ENCODE measurements around the gene CRIP1. TPM values are rescaled to one million over a fixed set of nuclear protein-coding genes. Genes with fewer than 3 reads are reported as not detected.

CRIP1 gene
- total RNA-seq, 1 donor from 2014 or later = 0.99 TPM

DNA sequence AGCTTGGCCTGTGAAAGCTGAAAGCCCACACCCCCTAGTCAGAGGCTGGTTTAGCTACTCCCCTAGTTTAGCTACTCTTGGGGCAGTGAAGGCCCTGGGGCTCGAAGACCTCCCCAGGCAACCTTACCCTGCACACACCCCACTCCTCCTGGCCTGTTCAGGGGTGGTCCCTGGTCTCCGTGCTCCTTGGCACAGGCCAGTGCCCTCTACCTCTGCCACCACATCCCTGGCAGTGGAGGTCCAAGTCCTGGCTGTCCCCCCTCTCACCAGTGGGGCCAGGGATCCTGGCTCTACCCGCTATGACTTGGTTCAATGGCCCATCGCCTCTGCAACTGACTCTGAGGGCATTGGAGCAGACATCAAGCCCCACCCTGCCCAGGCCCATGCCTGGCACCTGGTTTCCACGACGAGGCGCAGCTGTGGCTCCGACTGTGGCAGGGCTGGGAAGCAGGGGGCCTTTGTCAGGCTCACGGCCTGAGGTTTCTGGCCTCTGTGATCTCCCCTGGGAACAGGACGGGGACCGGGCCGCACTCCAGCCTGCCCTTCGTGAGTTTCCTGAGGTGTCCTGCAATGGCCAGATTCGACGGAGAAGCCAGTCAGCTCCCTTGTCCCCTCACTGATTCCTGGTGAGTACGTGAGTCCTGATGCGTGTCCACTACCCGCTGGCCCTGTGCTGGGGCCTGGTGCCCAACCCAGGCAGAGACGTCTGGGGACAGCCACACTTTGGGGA, 45.4 kb downstream of the CRIP1 start:
- DNase-seq (ENCODE audit: low read depth) = no peak

DNA sequence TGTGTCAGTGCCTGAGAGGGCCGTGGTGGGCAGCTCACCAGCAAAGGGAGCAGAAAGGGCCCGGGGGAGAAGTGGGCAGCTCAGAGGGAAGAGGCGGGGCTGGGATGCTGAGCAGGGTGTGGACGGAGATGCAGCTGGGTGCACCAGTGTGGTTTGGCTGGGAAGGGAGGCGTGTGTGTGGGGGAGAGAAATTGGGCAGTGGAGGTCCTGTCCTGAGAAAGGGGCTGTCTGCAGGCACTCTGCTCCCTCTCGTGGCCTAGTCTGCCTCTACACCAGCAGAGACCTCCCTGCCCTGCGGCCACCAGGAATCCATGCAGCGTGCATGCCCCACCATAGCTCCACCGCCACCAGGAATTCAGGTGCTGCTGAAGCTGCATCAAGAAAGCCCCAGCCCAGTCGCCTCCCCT, 46.1 kb downstream of the CRIP1 start:
- peak; percentile 32 for DNase-seq (ENCODE audit: low read depth)

GRCh38 chr14:105533391-105533790, 46.7 kb downstream of the CRIP1 start:
- no peak for DNase-seq (ENCODE audit: low read depth)

DNA sequence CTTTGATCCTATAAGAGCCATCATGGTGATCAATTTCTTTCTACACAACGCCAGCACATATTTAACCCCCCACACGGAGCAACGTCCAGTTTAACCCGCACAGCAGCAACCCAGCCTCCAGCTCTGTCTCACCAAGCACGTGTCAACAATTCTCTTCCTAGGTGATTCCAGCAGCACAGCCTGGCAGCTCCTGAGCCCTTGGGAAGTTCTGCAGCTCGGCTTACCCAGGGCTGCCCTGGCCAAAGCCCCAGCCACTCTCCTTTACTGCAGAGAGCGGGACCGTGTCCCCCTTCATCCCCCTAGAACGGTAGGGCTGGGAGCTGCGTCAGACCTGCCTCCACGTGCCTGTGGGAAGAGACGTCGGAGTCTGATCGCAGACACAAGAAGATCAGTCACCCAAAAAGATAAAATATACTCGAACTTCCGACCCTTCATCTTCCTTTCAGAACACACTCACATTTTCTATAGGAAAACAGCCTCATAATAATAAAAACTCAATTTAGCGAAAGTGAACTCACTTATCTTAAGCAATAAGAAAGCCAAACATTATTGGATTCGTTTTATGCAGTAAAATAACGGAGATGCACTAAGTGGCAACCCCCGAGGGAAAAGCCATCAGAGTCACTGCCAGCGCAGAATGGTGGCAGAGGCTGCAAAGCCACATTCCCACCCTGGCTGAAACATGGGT, 47.3 kb downstream of the CRIP1 start:
- no peak for DNase-seq (ENCODE audit: low read depth)

GRCh38 chr14:105534586-105534985, 47.9 kb downstream of the CRIP1 start:
- DNase-seq (ENCODE audit: low read depth) = no peak

- DNase-seq (ENCODE audit: low read depth) = no peak
Observed at GRCh38 chr14:105536051-105536450, 49.4 kb downstream of the CRIP1 start.

- DNase-seq (ENCODE audit: low read depth) = no peak
Observed at GRCh38 chr14:105536691-105537579, 50.2 kb downstream of the CRIP1 start.

- peak; percentile 30 for DNase-seq (ENCODE audit: low read depth)
Observed at GRCh38 chr14:105537580-105538474, 51.1 kb downstream of the CRIP1 start.

Other genes with a start within 250 kb of the CRIP1 start
- gene BTBD6, start 238.4 kb upstream of the CRIP1 start, total RNA-seq = 117 and 167 TPM in 2 replicates
- 80.5 and 147 TPM in 2 replicates for gene BRF1, start 185.9 kb upstream of the CRIP1 start, total RNA-seq
- gene PACS2, start 172.1 kb upstream of the CRIP1 start, total RNA-seq = 240 and 302 TPM in 2 replicates
- 0.10 and 0.32 TPM in 2 replicates for gene TEX22, start 88.3 kb upstream of the CRIP1 start, total RNA-seq
- 44.0 and 50.9 TPM in 2 replicates for gene MTA1, start 67.1 kb upstream of the CRIP1 start, total RNA-seq
- gene CRIP2, start 12.1 kb upstream of the CRIP1 start, total RNA-seq = 586 and 856 TPM in 2 replicates
- gene TEDC1, start 4.4 kb downstream of the CRIP1 start, total RNA-seq = 9.3 and 14.4 TPM in 2 replicates
- gene TMEM121, start 39.7 kb downstream of the CRIP1 start, total RNA-seq = 3.9 and 5.3 TPM in 2 replicates

All from myocyte (in vitro differentiated cells).